ENCODE results near the gene SLC6A13. TPM values are rescaled to one million over a fixed set of nuclear protein-coding genes. Genes with fewer than 3 reads are reported as not detected.

The SLC6A13 gene
- total RNA-seq, 4 donors from 2014 or later: 5.0 to 24.9 (median 8.8) TPM

- intact Hi-C loops (cut with DNase I): no loop called here
- 26 to 36% methylated on average over 5 of the region's 5 CpGs for WGBS, 2 donors
- DNase-seq: peak; percentile 31 to 37
- Histone ChIP-seq H3K36me3 (no peaks in the 10 kb centered on the region), H3K4me3 (replicated peaks in 1 of 3) (no peak overlapping the region), H3K9me3 (no peaks in the 10 kb centered on the region), H3K27ac (no peak overlapping the region), H3K27me3 (no peaks in the 10 kb centered on the region), H3K4me1 (peaks cover 0 to 3% of the 10 kb centered on the region in 2 donors)
- TF ChIP-seq POLR2A (IDR thresholded peaks at IDR 0.05) (no peak), CTCF (IDR thresholded peaks at IDR 0.05) (no peak)
Observed at GRCh38 chr12:252636-253035, 10.0 kb downstream of the SLC6A13 start.

- intact Hi-C loops (cut with DNase I): no loop called here
- no peak for DNase-seq
- Histone ChIP-seq H3K27me3 (no peaks in the 10 kb centered on the region), H3K4me1 (no peaks in the 10 kb centered on the region), H3K4me3 (replicated peaks in 1 of 3) (no peak overlapping the region), H3K36me3 (no peaks in the 10 kb centered on the region), H3K27ac (no peak overlapping the region), H3K9me3 (no peaks in the 10 kb centered on the region)
- TF ChIP-seq CTCF (IDR thresholded peaks at IDR 0.05) (no peak), POLR2A (IDR thresholded peaks at IDR 0.05) (no peak)
- WGBS, 2 donors: 87 to 92% methylated on average over 3 of the region's 3 CpGs
Observed at GRCh38 chr12:247271-247670, 15.4 kb downstream of the SLC6A13 start.

GRCh38 chr12:243381-243780, 19.3 kb downstream of the SLC6A13 start:
- intact Hi-C loops (cut with DNase I): no loop called here
- TF ChIP-seq CTCF (IDR thresholded peaks at IDR 0.05) (no peak), POLR2A (IDR thresholded peaks at IDR 0.05) (no peak)
- Histone ChIP-seq H3K9me3 (no peaks in the 10 kb centered on the region), H3K27me3 (no peaks in the 10 kb centered on the region), H3K36me3 (no peaks in the 10 kb centered on the region), H3K27ac (no peak overlapping the region), H3K4me3 (replicated peaks in 1 of 3) (no peak overlapping the region), H3K4me1 (no peaks in the 10 kb centered on the region)
- WGBS, 2 donors: 82 to 86% methylated on average over 4 of the region's 4 CpGs
- DNase-seq: no peak

GRCh38 chr12:242496-242895, 20.1 kb downstream of the SLC6A13 start:
- DNase-seq: no peak
- no peak overlapping the region for H3K27ac ChIP-seq
- H3K27me3 ChIP-seq: no peaks in the 10 kb centered on the region
- H3K9me3 ChIP-seq: no peaks in the 10 kb centered on the region
- WGBS, 2 donors: 95% methylated on average over 15 of the region's 15 CpGs
- no peak for TF ChIP-seq POLR2A (IDR thresholded peaks at IDR 0.05)
- TF ChIP-seq CTCF (IDR thresholded peaks at IDR 0.05): no peak
- intact Hi-C loops (cut with DNase I): no loop called here
- no peaks in the 10 kb centered on the region for H3K4me1 ChIP-seq
- no peaks in the 10 kb centered on the region for H3K36me3 ChIP-seq
- H3K4me3 ChIP-seq (replicated peaks in 1 of 3): no peak overlapping the region

- WGBS, 2 donors: 92 to 95% methylated on average over 9 of the region's 9 CpGs
- Histone ChIP-seq H3K27ac (no peak overlapping the region), H3K9me3 (no peaks in the 10 kb centered on the region), H3K4me1 (no peaks in the 10 kb centered on the region), H3K27me3 (no peaks in the 10 kb centered on the region), H3K4me3 (replicated peaks in 1 of 3) (no peak overlapping the region), H3K36me3 (no peaks in the 10 kb centered on the region)
- DNase-seq: no peak
- intact Hi-C loops (cut with DNase I): no loop called here
- TF ChIP-seq POLR2A (IDR thresholded peaks at IDR 0.05) (no peak), CTCF (IDR thresholded peaks at IDR 0.05) (no peak)
Observed at GRCh38 chr12:241266-241665, 21.4 kb downstream of the SLC6A13 start.
